ENCODE data around the gene BEST1. TPM values are rescaled to one million over a fixed set of nuclear protein-coding genes. Genes with fewer than 3 reads are reported as not detected.
A peak's percentile ranks its signal among the peaks of the same experiment; 100 is the strongest.

Gene BEST1
- total and polyA plus RNA-seq, 2 of the 13 experiments (the other 11 are each of a cell fraction or from before 2014, with no cell fraction given): 0.09 to 0.65 TPM

DNA sequence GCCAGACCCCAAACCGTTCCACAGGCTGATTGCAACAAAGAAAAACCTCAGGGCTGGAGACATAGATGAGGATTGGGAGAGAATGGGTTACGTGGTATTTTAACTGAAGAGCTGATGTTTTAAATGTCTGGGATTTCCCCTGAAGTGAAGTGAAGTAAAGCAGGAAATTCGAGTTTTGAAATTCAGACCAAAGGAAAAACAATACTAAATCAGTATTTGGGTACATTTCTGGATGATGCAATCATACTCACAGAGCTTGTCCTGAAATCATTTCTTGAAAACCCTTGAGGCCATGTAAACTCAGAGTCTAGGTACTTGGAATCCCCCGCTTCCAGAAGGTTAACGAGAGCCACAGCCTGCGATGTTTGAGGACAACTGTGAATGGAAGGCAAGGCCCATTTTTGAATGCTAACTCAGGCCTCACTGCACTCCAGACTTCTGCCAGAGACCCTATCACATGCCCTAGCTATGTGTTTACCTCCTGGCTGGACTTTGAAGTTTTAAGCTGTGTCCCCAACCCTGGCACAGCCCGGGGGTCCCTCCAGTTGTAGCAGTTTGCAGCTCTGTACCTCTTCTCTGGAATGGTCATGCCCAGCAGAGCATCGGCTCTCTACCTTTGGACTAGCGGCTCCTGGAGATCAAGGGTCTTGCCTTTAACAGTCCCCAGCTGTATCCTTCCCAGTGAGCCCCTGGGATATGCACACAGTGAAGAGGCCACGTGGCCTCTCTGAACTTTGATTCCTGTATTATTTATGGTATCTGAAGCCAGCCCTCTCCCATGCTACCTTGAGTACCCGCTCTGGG is 22.7 kb downstream of the BEST1 start (continued):
- TF ChIP-seq KLF12 (CRISPR knock-in tag; IDR thresholded peaks at IDR 0.05; ENCODE audit: borderline replicate concordance) (0 out of 2 replicates have a peak, but pooled peaks have one; percentile 15), ZNF674 (CRISPR knock-in tag; IDR thresholded peaks at IDR 0.05; ENCODE audit: low read depth) (0 out of 2 replicates have a peak, but pooled peaks have one; percentile 27), KLF16 (CRISPR knock-in tag; IDR thresholded peaks at IDR 0.05) (peak in 1 of 2 experiments; percentile 81; a peak in 2 of 4 replicates), ZNF44 (CRISPR knock-in tag; IDR thresholded peaks at IDR 0.05) (peak; percentile 74; the same call in 1 of the 2 replicates), SNAPC2 (CRISPR knock-in tag; IDR thresholded peaks at IDR 0.05) (no peak; the same call in 1 of the 2 replicates)
- TF ChIP-seq, protein P1, sequence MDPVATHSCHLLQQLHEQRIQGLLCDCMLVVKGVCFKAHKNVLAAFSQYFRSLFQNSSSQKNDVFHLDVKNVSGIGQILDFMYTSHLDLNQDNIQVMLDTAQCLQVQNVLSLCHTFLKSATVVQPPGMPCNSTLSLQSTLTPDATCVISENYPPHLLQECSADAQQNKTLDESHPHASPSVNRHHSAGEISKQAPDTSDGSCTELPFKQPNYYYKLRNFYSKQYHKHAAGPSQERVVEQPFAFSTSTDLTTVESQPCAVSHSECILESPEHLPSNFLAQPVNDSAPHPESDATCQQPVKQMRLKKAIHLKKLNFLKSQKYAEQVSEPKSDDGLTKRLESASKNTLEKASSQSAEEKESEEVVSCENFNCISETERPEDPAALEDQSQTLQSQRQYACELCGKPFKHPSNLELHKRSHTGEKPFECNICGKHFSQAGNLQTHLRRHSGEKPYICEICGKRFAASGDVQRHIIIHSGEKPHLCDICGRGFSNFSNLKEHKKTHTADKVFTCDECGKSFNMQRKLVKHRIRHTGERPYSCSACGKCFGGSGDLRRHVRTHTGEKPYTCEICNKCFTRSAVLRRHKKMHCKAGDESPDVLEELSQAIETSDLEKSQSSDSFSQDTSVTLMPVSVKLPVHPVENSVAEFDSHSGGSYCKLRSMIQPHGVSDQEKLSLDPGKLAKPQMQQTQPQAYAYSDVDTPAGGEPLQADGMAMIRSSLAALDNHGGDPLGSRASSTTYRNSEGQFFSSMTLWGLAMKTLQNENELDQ (CRISPR knock-in tag; IDR thresholded peaks at IDR 0.05; ENCODE audit: borderline replicate concordance): peak; percentile 79; the same call in 1 of the 2 replicates
- TF ChIP-seq, protein P2, sequence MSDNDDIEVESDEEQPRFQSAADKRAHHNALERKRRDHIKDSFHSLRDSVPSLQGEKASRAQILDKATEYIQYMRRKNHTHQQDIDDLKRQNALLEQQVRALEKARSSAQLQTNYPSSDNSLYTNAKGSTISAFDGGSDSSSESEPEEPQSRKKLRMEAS (IDR thresholded peaks at IDR 0.05): no peak
- TF ChIP-seq, protein P3, sequence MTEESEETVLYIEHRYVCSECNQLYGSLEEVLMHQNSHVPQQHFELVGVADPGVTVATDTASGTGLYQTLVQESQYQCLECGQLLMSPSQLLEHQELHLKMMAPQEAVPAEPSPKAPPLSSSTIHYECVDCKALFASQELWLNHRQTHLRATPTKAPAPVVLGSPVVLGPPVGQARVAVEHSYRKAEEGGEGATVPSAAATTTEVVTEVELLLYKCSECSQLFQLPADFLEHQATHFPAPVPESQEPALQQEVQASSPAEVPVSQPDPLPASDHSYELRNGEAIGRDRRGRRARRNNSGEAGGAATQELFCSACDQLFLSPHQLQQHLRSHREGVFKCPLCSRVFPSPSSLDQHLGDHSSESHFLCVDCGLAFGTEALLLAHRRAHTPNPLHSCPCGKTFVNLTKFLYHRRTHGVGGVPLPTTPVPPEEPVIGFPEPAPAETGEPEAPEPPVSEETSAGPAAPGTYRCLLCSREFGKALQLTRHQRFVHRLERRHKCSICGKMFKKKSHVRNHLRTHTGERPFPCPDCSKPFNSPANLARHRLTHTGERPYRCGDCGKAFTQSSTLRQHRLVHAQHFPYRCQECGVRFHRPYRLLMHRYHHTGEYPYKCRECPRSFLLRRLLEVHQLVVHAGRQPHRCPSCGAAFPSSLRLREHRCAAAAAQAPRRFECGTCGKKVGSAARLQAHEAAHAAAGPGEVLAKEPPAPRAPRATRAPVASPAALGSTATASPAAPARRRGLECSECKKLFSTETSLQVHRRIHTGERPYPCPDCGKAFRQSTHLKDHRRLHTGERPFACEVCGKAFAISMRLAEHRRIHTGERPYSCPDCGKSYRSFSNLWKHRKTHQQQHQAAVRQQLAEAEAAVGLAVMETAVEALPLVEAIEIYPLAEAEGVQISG (CRISPR knock-in tag; IDR thresholded peaks at IDR 0.05): peak; percentile 65
- TF ChIP-seq, protein P4, sequence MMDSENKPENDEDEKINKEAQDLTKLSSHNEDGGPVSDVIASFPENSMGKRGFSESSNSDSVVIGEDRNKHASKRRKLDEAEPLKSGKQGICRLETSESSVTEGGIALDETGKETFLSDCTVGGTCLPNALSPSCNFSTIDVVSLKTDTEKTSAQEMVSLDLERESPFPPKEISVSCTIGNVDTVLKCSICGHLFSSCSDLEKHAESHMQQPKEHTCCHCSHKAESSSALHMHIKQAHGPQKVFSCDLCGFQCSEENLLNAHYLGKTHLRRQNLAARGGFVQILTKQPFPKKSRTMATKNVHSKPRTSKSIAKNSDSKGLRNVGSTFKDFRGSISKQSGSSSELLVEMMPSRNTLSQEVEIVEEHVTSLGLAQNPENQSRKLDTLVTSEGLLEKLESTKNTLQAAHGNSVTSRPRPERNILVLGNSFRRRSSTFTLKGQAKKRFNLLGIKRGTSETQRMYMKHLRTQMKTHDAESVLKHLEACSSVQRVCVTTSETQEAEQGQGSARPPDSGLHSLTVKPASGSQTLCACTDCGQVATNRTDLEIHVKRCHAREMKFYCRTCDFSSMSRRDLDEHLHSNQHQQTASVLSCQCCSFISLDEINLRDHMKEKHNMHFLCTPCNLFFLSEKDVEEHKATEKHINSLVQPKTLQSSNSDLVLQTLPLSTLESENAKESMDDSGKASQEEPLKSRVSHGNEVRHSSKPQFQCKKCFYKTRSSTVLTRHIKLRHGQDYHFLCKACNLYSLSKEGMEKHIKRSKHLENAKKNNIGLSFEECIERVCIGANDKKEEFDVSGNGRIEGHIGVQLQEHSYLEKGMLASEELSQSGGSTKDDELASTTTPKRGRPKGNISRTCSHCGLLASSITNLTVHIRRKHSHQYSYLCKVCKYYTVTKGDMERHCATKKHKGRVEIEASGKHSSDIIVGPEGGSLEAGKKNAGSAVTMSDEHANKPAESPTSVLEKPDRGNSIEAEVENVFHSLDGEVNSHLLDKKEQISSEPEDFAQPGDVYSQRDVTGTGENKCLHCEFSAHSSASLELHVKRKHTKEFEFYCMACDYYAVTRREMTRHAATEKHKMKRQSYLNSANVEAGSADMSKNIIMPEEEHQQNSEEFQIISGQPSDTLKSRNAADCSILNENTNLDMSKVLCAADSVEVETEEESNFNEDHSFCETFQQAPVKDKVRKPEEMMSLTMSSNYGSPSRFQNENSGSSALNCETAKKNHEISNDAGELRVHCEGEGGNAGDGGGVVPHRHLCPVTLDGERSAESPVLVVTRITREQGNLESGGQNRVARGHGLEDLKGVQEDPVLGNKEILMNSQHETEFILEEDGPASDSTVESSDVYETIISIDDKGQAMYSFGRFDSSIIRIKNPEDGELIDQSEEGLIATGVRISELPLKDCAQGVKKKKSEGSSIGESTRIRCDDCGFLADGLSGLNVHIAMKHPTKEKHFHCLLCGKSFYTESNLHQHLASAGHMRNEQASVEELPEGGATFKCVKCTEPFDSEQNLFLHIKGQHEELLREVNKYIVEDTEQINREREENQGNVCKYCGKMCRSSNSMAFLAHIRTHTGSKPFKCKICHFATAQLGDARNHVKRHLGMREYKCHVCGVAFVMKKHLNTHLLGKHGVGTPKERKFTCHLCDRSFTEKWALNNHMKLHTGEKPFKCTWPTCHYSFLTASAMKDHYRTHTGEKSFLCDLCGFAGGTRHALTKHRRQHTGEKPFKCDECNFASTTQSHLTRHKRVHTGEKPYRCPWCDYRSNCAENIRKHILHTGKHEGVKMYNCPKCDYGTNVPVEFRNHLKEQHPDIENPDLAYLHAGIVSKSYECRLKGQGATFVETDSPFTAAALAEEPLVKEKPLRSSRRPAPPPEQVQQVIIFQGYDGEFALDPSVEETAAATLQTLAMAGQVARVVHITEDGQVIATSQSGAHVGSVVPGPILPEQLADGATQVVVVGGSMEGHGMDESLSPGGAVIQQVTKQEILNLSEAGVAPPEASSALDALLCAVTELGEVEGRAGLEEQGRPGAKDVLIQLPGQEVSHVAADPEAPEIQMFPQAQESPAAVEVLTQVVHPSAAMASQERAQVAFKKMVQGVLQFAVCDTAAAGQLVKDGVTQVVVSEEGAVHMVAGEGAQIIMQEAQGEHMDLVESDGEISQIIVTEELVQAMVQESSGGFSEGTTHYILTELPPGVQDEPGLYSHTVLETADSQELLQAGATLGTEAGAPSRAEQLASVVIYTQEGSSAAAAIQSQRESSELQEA (CRISPR knock-in tag; IDR thresholded peaks at IDR 0.05; ENCODE audit: not compliant biosample characterization): no peak
